IMR-90 (cell line): ENCODE data around the gene DHRS12. TPM values are rescaled to one million over a fixed set of nuclear protein-coding genes. Genes with fewer than 3 reads are reported as not detected.

Source experiments
- ATAC-seq: fragments of 200-7000 bp; cut with Tn5 transposase; 2 replicates; pipeline ENCODE4 v1.9.1; 2020; ENCODE audit warnings: low read depth, mild to moderate bottlenecking, moderate library complexity
- BruUV-seq: library from RNA; stranded (reverse); fragments of 400-500 nt; replicated peaks from 2 replicates; lab custom pipeline; 2021; lab: Mats Ljungman, UMichigan
- CTCF ChIA-PET: fragments of 300-600 bp; formaldehyde crosslinking; extraction: SDS; loops from one replicate; lab custom pipeline; 2021; ENCODE audit warnings: antibody characterized with exemption; lab: Yijun Ruan, JAX
- POLR2A ChIA-PET: fragments of 300-600 bp; sonication (Branson Sonifier 250); formaldehyde crosslinking; loops from one replicate; lab custom pipeline; 2022; ENCODE audit warnings: antibody characterized with exemption; ENCODE audit not compliant: unreplicated experiment; lab: Charles Lee
- DNase-seq: peaks from one replicate; pipeline ENCODE4 v3.0.0; 2013
- H2AFZ ChIP-seq: replicated peaks from 2 replicates; pipeline ENCODE3; 2013; ENCODE audit warnings: low read length, mild to moderate bottlenecking; ENCODE audit not compliant: poor library complexity
- H2AK5ac ChIP-seq: 2 replicates; pipeline ENCODE4 v1.6.1; 2013; ENCODE audit warnings: low read depth, low read length, inconsistent platforms
- H2AK9ac ChIP-seq: replicated peaks from 2 replicates; pipeline ENCODE3; 2013; ENCODE audit warnings: mild to moderate bottlenecking, low read depth, low read length, moderate library complexity; ENCODE audit not compliant: poor library complexity
- H2BK120ac ChIP-seq: 2 replicates; pipeline ENCODE4 v1.6.1; 2013; ENCODE audit warnings: low read depth, low read length, inconsistent platforms
- H2BK15ac ChIP-seq: 3 replicates; pipeline ENCODE4 v1.6.1; 2013; ENCODE audit warnings: low read depth, low read length, inconsistent platforms
- H2BK20ac ChIP-seq: 2 replicates; pipeline ENCODE4 v1.6.1; 2013; ENCODE audit warnings: low read depth, mild to moderate bottlenecking, inconsistent platforms, low read length, moderate library complexity
- H2BK5ac ChIP-seq: 2 replicates; pipeline ENCODE4 v1.6.1; 2013; ENCODE audit warnings: mild to moderate bottlenecking, low read depth, low read length, inconsistent platforms; ENCODE audit not compliant: poor library complexity, severe bottlenecking
- H3K14ac ChIP-seq: replicated peaks from 2 replicates; pipeline ENCODE4 v1.6.1; 2013; ENCODE audit warnings: low read depth, low read length, inconsistent platforms
- H3K18ac ChIP-seq: 2 replicates; pipeline ENCODE4 v1.6.1; 2013; ENCODE audit warnings: low read depth, low read length, control low read depth
- H3K23ac ChIP-seq: 2 replicates; pipeline ENCODE4 v1.6.1; 2013; ENCODE audit warnings: low read depth, low read length, inconsistent platforms
- H3K27ac ChIP-seq: 2 replicates; pipeline ENCODE4 v1.5.1; 2013; ENCODE audit warnings: mild to moderate bottlenecking, control low read depth, low read length; ENCODE audit not compliant: insufficient read depth
- H3K27me3 ChIP-seq: 2 replicates; pipeline ENCODE4 v1.6.1; 2013; ENCODE audit warnings: low read length; ENCODE audit not compliant: control insufficient read depth, insufficient read depth
- H3K36me3 ChIP-seq: 2 replicates; pipeline ENCODE4 v1.6.1; 2013; ENCODE audit warnings: low read length, mixed read lengths; ENCODE audit not compliant: control insufficient read depth, insufficient read depth
- H3K4ac ChIP-seq: 2 replicates; pipeline ENCODE4 v1.6.1; 2013; ENCODE audit warnings: low read depth, low read length, inconsistent platforms
- H3K4me1 ChIP-seq: 2 replicates; pipeline ENCODE4 v1.6.1; 2013; ENCODE audit warnings: low read length, mixed read lengths; ENCODE audit not compliant: control insufficient read depth, insufficient read depth
- H3K4me2 ChIP-seq: 2 replicates; pipeline ENCODE4 v1.6.1; 2013; ENCODE audit warnings: low read depth, mild to moderate bottlenecking, control low read depth, low read length, moderate library complexity
- H3K4me3 ChIP-seq: 2 replicates; pipeline ENCODE4 v1.5.1; 2013; ENCODE audit warnings: low read depth, mild to moderate bottlenecking, control low read depth, low read length, moderate library complexity; ENCODE audit not compliant: insufficient read depth
- H3K56ac ChIP-seq: 2 replicates; pipeline ENCODE4 v1.6.1; 2013; ENCODE audit warnings: low read length, inconsistent platforms; ENCODE audit not compliant: insufficient read depth; ENCODE audit errors: extremely low read depth
- H3K79me1 ChIP-seq, 2 experiments: 2 replicates each; pipeline ENCODE4 v1.6.1; 2013; ENCODE audit warnings: low read length in 2 of 2, inconsistent platforms in 1 of 2, low read depth in 1 of 2
- H3K9ac ChIP-seq: 2 replicates; pipeline ENCODE4 v1.6.1; 2013; ENCODE audit warnings: low read depth, low read length, control low read depth
- H3K9me1 ChIP-seq: 2 replicates; pipeline ENCODE4 v1.6.1; 2013; ENCODE audit warnings: low read length, inconsistent platforms; ENCODE audit not compliant: insufficient read depth
- H3K9me3 ChIP-seq: 2 replicates; pipeline ENCODE4 v1.6.1; 2013; ENCODE audit warnings: low read length; ENCODE audit not compliant: control insufficient read depth, insufficient read depth
- H4K20me1 ChIP-seq: 2 replicates; pipeline ENCODE4 v1.6.1; 2013; ENCODE audit warnings: low read length, inconsistent platforms; ENCODE audit not compliant: insufficient read depth
- H4K5ac ChIP-seq: 2 replicates; pipeline ENCODE4 v1.6.1; 2013; ENCODE audit warnings: mild to moderate bottlenecking, low read depth, low read length, control low read depth
- H4K8ac ChIP-seq, 2 experiments: 2 replicates each; pipeline ENCODE4 v1.6.1; 2013; ENCODE audit warnings: low read depth in 2 of 2, low read length in 2 of 2, control low read depth in 1 of 2, inconsistent platforms in 1 of 2
- H4K91ac ChIP-seq: 2 replicates; pipeline ENCODE4 v1.6.1; 2013; ENCODE audit warnings: low read depth, low read length, inconsistent platforms; ENCODE audit not compliant: insufficient read depth
- BHLHE40 ChIP-seq: fragments of 150-350 bp; IDR thresholded peaks from 2 replicates; pipeline ENCODE4 v1.6.1; 2016; ENCODE audit warnings: mild to moderate bottlenecking, low read depth, low read length
- CEBPB ChIP-seq: IDR thresholded peaks from 2 replicates; pipeline ENCODE4 v1.6.1; 2012; ENCODE audit warnings: low read depth, low read length, improper control_type of control experiment
- CHD1 ChIP-seq: IDR thresholded peaks from 2 replicates; pipeline ENCODE4 v1.6.1; 2012; ENCODE audit warnings: low read depth, low read length, improper control_type of control experiment
- CTCF ChIP-seq: conservative IDR thresholded peaks from 2 replicates; pipeline ENCODE4 v1.5.1; 2012; ENCODE audit warnings: mild to moderate bottlenecking, low read depth, low read length, improper control_type of control experiment
- ELK1 ChIP-seq: fragments of 150-350 bp; IDR thresholded peaks from 2 replicates; pipeline ENCODE4 v1.6.1; 2016; ENCODE audit warnings: low read depth, mild to moderate bottlenecking, low read length, moderate library complexity, borderline replicate concordance
- FOS ChIP-seq: fragments of 150-350 bp; IDR thresholded peaks from 2 replicates; pipeline ENCODE4 v1.6.1; 2016; ENCODE audit warnings: low read depth, low read length
- MAFK ChIP-seq: IDR thresholded peaks from 2 replicates; pipeline ENCODE4 v1.6.1; 2012; ENCODE audit warnings: low read depth, low read length, improper control_type of control experiment
- MAZ ChIP-seq: IDR thresholded peaks from 2 replicates; pipeline ENCODE4 v1.6.1; 2012; ENCODE audit warnings: low read depth, mild to moderate bottlenecking, low read length, improper control_type of control experiment, moderate library complexity, borderline replicate concordance
- MXI1 ChIP-seq: IDR thresholded peaks from 2 replicates; pipeline ENCODE4 v1.6.1; 2012; ENCODE audit warnings: low read depth, mild to moderate bottlenecking, low read length, moderate library complexity, borderline replicate concordance
- NFE2L2 ChIP-seq: fragments of 150-350 bp; IDR thresholded peaks from 2 replicates; pipeline ENCODE4 v1.6.1; 2016; ENCODE audit warnings: low read depth, mild to moderate bottlenecking, low read length
- POLR2A ChIP-seq: IDR thresholded peaks from 2 replicates; pipeline ENCODE4 v1.6.1; 2012; ENCODE audit warnings: mild to moderate bottlenecking, low read depth, low read length
- RAD21 ChIP-seq: IDR thresholded peaks from 2 replicates; pipeline ENCODE4 v1.6.1; 2012; ENCODE audit warnings: low read length, improper control_type of control experiment
- RCOR1 ChIP-seq: IDR thresholded peaks from 2 replicates; pipeline ENCODE4 v1.6.1; 2012; ENCODE audit warnings: mild to moderate bottlenecking, low read length, improper control_type of control experiment; ENCODE audit not compliant: insufficient replicate concordance
- RFX5 ChIP-seq: IDR thresholded peaks from 2 replicates; pipeline ENCODE4 v1.8.0; 2012; ENCODE audit warnings: low read depth, mild to moderate bottlenecking, low read length, moderate library complexity
- SMC3 ChIP-seq: fragments of 150-350 bp; IDR thresholded peaks from 2 replicates; pipeline ENCODE4 v1.6.1; 2016; ENCODE audit warnings: low read depth, mild to moderate bottlenecking, antibody characterized with exemption, low read length, moderate library complexity
- USF2 ChIP-seq: fragments of 150-350 bp; IDR thresholded peaks from 2 replicates; pipeline ENCODE4 v1.6.1; 2017; ENCODE audit warnings: mild to moderate bottlenecking, antibody characterized with exemption, low read length, low read depth
- WGBS, 2 experiments: methylation state at CpG; one replicate each; pipeline versions ENCODE4 v1.1.5 to v1.1.7; 2013; ENCODE audit warnings: missing lambda C conversion rate in 2 of 2; ENCODE audit not compliant: insufficient read length in 1 of 2; ENCODE audit errors: extremely low coverage in 2 of 2; 5-methylcytosine and 5-hydroxymethylcytosine counted together
- dilution Hi-C: fragments of 300-500 bp; cut with HindIII; formaldehyde crosslinking; loops from one replicate; pipeline ENCODE4 v1.14.3; 2018; ENCODE audit warnings: low sequenced_read_pairs; ENCODE audit not compliant: unreplicated experiment
- in situ Hi-C: fragments of 300-500 bp; cut with MboI; formaldehyde crosslinking; loops from 3 replicates; pipeline ENCODE4 v1.14.3; 2019; ENCODE audit warnings: low sequenced_read_pairs, inconsistent platforms, mixed read lengths
- intact Hi-C: fragments of 100-400 bp; cut with micrococcal nuclease; formaldehyde crosslinking; loops from 2 replicates; pipeline ENCODE4 v1.10.0; 2022
- polyA plus RNA-seq, 3 experiments: library from polyadenylated mRNA; depleted of rRNA; stranded (reverse); fragments of >200 nt; gene quantifications; 2 replicates each; pipeline ENCODE4 v1.2.3, GENCODE V29; 2012; ENCODE audit warnings: low replicate concordance in 1 of 3
- total RNA-seq: library from RNA; depleted of rRNA; stranded (reverse); fragments of >200 nt; gene quantifications from 2 replicates; pipeline ENCODE4 v1.2.3, GENCODE V29; 2012

The DHRS12 gene
- total and polyA plus RNA-seq, 2 of the 4 experiments (the other 2 are of a cell fraction): 1.3 to 1.6 TPM

- CTCF ChIA-PET: no interaction called here
- TF ChIP-seq MAFK (no peak), BHLHE40 (no peak), CHD1 (no peak), NFE2L2 (no peak), FOS (no peak), MAZ (no peak), RFX5 (no peak), MXI1 (no peak), RAD21 (no peak), USF2 (no peak), ELK1 (no peak), SMC3 (no peak), CEBPB (no peak), POLR2A (no peak), RCOR1 (no peak), CTCF (no peak)
- POLR2A ChIA-PET: no interaction called here
Observed at GRCh38 chr13:51820016-51820597, 16.1 kb upstream of the DHRS12 start.

More at GRCh38 chr13:51820016-51820597, 16.1 kb upstream of the DHRS12 start:
- Histone ChIP-seq H4K5ac (no peak overlapping the region), H2BK120ac (no peak overlapping the region), H4K91ac (no peak overlapping the region), H2BK5ac (no peak overlapping the region), H3K56ac (no peak overlapping the region), H3K23ac (no peak overlapping the region), H2BK15ac (no peak overlapping the region), H2AFZ (no peak overlapping the region), H3K36me3 (no peaks in the 10 kb centered on the region), H3K9me1 (no peaks in the 10 kb centered on the region), H3K18ac (no peak overlapping the region), H2AK9ac (no peak overlapping the region), H2BK20ac (no peak overlapping the region), H3K9me3 (no peaks in the 10 kb centered on the region), H4K8ac (no peak overlapping the region), H3K4me1 (no peaks in the 10 kb centered on the region), H2AK5ac (no peak overlapping the region), H3K14ac (no peak overlapping the region), H3K27ac (no peak overlapping the region), H3K27me3 (peaks cover 70% of the 10 kb centered on the region), H3K79me1 (no peaks in the 10 kb centered on the region), H4K20me1 (no peaks in the 10 kb centered on the region), H3K4me3 (no peak overlapping the region), H3K4ac (no peak overlapping the region), H3K4me2 (no peak overlapping the region), H3K9ac (no peak overlapping the region)
- ATAC-seq (no peak), DNase-seq (no peak)
- intact Hi-C loops (no loop called here), dilution Hi-C loops (no loop called here), in situ Hi-C loops (no loop called here)
- BruUV-seq: no TSS peak
- WGBS, 2 experiments: 50% methylated on average over 1 of the region's 4 CpGs; no CpG with 5 or more reads in 1 of the 2 experiments
